ENCODE measurements around the gene QSOX1.

QSOX1 gene

DNA sequence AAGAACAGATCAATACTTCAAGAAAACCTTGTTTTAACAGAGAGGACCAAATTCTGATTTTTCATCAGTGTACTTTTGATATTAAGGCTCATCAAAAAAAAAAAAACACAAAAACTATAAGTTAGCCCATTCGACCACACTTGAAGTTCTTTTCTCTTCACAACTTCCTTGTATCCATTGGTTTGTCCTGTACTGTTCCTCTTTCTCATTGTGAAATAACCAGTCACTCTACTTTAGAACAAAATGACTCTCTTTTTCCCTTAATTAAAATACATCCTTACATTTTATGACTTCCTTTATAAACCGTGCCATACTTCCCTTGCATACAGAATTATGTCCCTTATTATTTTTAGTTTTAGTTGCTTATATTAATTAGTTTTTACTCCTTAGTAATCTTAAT is 8.4 kb downstream of the QSOX1 start:
- Histone ChIP-seq H3K36me3 (ENCODE audit: control insufficient read depth in 1 of 2, insufficient read depth in 2 of 2, low read length in 2 of 2) (peaks cover 0 to 1% of the 10 kb centered on the region in 2 donors), H3K4me1 (ENCODE audit: control insufficient read depth in 1 of 2, insufficient read depth in 2 of 2, low read length in 2 of 2) (peaks cover 0 to 12% of the 10 kb centered on the region in 2 donors), H3K27ac (ENCODE audit: low read length) (no peak overlapping the region), H3K27me3 (ENCODE audit: low read depth, low read length) (no peaks in the 10 kb centered on the region), H3K9me3 (ENCODE audit: control insufficient read depth in 1 of 2, low read length in 2 of 2) (no peaks in the 10 kb centered on the region), H3K4me3 (ENCODE audit: low read depth in 1 of 2, low read length in 2 of 2) (no peak overlapping the region)

DNA sequence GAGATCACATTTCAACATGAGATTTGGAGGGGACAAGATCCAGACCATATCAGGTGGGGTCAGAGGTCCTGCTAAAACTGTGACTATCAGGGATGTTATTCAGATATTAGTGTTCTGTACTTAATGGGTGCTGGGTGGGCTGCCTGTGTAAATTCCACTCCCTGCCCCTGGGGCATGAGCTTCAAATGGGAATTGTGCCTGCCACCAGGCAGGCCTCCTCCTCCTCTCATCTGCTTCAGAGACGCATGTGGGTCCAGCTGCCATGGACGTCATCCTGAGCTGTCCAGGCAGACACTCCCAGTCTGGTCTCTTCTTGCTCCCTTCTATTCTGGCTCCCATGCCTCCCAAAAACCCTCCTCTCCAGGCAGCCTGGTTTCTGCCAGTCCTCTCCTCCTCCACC is 10.4 kb downstream of the QSOX1 start:
- H3K9me3 ChIP-seq (ENCODE audit: control insufficient read depth in 1 of 2, low read length in 2 of 2), result no peaks in the 10 kb centered on the region
- H3K27ac ChIP-seq (ENCODE audit: low read length), result no peak overlapping the region
- H3K27me3 ChIP-seq (ENCODE audit: low read depth, low read length), result no peaks in the 10 kb centered on the region
- no peak overlapping the region for H3K4me3 ChIP-seq (ENCODE audit: low read depth in 1 of 2, low read length in 2 of 2)
- peaks cover 0 to 5% of the 10 kb centered on the region in 2 donors for H3K36me3 ChIP-seq (ENCODE audit: control insufficient read depth in 1 of 2, insufficient read depth in 2 of 2, low read length in 2 of 2)
- peaks cover 0 to 8% of the 10 kb centered on the region in 2 donors for H3K4me1 ChIP-seq (ENCODE audit: control insufficient read depth in 1 of 2, insufficient read depth in 2 of 2, low read length in 2 of 2)

DNA sequence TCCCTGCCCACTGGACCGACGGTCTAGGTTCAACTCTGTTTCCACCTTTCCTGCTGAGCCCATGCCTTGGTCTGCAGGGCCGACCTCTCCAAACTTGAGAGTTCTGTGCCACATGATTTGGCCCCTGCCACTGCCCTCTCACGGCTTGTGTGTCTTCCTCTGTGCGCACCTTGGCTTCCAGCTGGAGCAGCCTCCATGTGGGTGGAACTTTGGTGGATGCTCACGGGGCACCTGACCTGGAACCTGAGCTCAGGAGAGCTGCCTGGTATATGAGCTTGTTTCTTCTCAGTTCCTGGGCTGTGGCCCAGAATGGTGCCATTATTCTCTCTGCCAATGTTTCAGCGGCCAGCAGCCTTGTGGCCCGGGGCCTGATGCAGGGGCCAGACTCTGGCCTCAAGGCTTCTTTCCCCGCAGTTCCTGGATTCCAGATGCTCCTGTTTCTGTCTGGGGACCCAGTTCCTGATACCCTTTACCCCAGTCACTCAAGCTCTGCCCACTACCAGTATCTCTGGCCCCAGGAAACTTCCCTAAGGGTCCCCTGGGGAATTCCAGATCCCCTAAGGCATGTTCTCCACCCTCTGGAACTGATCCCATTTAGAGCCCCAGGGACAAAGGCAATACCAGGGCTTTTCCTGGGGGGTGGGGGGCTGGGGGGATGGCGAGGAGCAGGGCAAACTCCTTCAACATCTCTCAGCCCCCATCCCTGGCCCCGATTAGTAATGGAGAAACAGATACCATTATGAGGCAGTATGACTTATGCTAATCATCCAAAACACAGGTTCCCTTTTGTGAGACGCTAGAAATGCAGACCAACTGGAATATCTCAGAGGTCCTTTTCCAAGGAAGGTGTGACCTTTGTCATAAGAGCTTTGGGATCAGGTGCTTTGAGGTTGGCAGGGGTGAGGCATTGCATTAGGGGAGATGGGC is 11.1 kb downstream of the QSOX1 start:
- H3K36me3 ChIP-seq (ENCODE audit: control insufficient read depth in 1 of 2, insufficient read depth in 2 of 2, low read length in 2 of 2), result peaks cover 0 to 5% of the 10 kb centered on the region in 2 donors
- H3K27me3 ChIP-seq (ENCODE audit: low read depth, low read length), result no peaks in the 10 kb centered on the region
- no peak overlapping the region for H3K27ac ChIP-seq (ENCODE audit: low read length)
- peaks cover 0 to 8% of the 10 kb centered on the region in 2 donors for H3K4me1 ChIP-seq (ENCODE audit: control insufficient read depth in 1 of 2, insufficient read depth in 2 of 2, low read length in 2 of 2)
- H3K9me3 ChIP-seq (ENCODE audit: control insufficient read depth in 1 of 2, low read length in 2 of 2), result no peaks in the 10 kb centered on the region
- H3K4me3 ChIP-seq (ENCODE audit: low read depth in 1 of 2, low read length in 2 of 2), result no peak overlapping the region

DNA sequence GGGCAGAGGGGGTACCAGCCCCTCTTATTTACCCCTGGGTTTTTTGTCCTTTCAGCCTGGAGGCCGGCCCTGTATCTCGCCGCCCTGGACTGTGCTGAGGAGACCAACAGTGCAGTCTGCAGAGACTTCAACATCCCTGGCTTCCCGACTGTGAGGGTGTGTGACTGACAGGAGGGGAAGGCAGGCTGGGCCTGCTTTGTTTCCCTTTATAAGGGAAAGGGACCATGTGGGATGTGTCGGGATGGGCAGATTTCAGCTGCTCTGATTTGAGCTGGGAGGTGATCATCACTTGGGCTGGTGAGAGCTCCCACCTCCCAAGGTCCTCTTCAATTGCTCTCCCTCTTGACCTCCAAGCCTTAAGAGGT is 11.7 kb downstream of the QSOX1 start:
- Histone ChIP-seq H3K9me3 (ENCODE audit: control insufficient read depth in 1 of 2, low read length in 2 of 2) (no peaks in the 10 kb centered on the region), H3K36me3 (ENCODE audit: control insufficient read depth in 1 of 2, insufficient read depth in 2 of 2, low read length in 2 of 2) (peaks cover 0 to 5% of the 10 kb centered on the region in 2 donors), H3K27ac (ENCODE audit: low read length) (no peak overlapping the region), H3K4me1 (ENCODE audit: control insufficient read depth in 1 of 2, insufficient read depth in 2 of 2, low read length in 2 of 2) (peaks cover 0 to 8% of the 10 kb centered on the region in 2 donors), H3K27me3 (ENCODE audit: low read depth, low read length) (no peaks in the 10 kb centered on the region), H3K4me3 (ENCODE audit: low read depth in 1 of 2, low read length in 2 of 2) (no peak overlapping the region)

DNA sequence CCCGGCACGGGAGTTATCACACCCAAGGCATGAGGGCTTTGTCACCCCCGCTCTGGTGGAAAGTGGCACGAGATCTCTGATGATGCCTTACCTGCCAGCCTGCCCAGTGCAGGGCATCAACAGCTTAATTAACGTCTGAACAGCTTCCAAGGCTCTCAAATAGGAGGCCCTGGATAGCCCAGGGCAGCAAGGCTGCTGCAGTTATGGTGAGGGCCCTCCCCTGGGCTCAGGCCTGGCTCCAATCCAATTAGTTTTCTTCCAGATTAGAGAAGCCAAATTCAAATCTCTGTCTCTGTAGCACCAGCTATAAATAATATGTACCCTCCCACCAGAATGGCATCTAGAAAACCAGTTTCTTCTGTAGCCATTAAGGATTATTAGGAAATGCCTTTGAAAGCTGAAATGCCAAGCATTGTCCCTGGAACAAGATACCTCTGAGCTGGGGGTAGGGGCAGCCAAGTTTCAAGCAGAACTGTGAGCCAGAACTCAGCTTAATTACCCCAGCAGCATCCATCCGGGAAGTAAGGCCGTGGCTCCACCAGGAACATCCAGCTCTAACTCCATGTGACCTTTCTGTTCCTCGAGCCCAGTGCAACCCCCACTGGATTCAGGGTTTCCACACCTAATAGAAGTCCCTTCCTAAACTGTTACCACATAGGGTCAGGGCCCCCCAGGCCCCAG is 12.5 kb downstream of the QSOX1 start:
- Histone ChIP-seq H3K27ac (ENCODE audit: low read length) (peak overlapping the region; percentile 48), H3K36me3 (ENCODE audit: control insufficient read depth in 1 of 2, insufficient read depth in 2 of 2, low read length in 2 of 2) (peaks cover 0 to 5% of the 10 kb centered on the region in 2 donors), H3K9me3 (ENCODE audit: control insufficient read depth in 1 of 2, low read length in 2 of 2) (no peaks in the 10 kb centered on the region), H3K4me3 (ENCODE audit: low read depth in 1 of 2, low read length in 2 of 2) (no peak overlapping the region), H3K27me3 (ENCODE audit: low read depth, low read length) (no peaks in the 10 kb centered on the region), H3K4me1 (ENCODE audit: control insufficient read depth in 1 of 2, insufficient read depth in 2 of 2, low read length in 2 of 2) (peaks cover 0 to 8% of the 10 kb centered on the region in 2 donors)

DNA sequence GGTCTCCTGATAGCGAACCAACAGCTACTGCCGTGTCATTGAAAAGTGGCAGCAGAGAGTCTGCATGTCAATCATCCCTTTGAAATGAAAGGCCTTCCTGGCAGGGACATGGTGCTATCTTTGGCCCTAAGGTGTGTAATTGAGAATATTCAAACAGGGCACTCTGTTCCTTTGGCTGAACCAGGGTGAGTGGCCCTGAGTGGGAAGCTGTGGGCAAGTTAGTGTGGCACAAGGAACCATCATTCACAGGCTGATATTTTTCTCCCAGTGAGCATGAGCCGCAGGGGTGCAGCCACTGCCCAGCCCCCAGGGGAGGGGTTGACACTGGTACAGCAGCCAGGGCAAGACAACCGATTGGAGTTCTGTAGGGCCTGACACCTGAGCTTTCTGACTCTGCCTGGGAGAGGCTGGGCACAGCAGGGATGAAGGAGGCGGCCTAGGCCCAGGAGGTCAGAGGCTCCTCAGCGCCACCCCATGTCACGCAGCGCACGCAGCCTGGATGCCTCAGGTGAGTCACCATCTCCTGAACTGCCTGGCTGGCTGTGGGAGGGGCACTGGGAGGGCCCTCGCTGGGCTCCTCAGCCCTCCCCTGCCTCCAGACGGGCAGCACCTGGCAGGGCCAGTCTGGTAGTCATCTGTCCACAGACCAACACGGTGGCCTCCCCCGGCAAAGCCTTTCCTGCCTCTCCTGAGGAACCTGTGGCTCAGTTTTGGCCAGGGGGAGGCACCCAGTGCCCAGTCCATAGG is 13.2 kb downstream of the QSOX1 start:
- Histone ChIP-seq H3K36me3 (ENCODE audit: control insufficient read depth in 1 of 2, insufficient read depth in 2 of 2, low read length in 2 of 2) (peaks cover 0 to 5% of the 10 kb centered on the region in 2 donors), H3K27ac (ENCODE audit: low read length) (peak overlapping the region; percentile 73), H3K27me3 (ENCODE audit: low read depth, low read length) (no peaks in the 10 kb centered on the region), H3K9me3 (ENCODE audit: control insufficient read depth in 1 of 2, low read length in 2 of 2) (no peaks in the 10 kb centered on the region), H3K4me1 (ENCODE audit: control insufficient read depth in 1 of 2, insufficient read depth in 2 of 2, low read length in 2 of 2) (peaks cover 0 to 8% of the 10 kb centered on the region in 2 donors), H3K4me3 (ENCODE audit: low read depth in 1 of 2, low read length in 2 of 2) (no peak overlapping the region)

DNA sequence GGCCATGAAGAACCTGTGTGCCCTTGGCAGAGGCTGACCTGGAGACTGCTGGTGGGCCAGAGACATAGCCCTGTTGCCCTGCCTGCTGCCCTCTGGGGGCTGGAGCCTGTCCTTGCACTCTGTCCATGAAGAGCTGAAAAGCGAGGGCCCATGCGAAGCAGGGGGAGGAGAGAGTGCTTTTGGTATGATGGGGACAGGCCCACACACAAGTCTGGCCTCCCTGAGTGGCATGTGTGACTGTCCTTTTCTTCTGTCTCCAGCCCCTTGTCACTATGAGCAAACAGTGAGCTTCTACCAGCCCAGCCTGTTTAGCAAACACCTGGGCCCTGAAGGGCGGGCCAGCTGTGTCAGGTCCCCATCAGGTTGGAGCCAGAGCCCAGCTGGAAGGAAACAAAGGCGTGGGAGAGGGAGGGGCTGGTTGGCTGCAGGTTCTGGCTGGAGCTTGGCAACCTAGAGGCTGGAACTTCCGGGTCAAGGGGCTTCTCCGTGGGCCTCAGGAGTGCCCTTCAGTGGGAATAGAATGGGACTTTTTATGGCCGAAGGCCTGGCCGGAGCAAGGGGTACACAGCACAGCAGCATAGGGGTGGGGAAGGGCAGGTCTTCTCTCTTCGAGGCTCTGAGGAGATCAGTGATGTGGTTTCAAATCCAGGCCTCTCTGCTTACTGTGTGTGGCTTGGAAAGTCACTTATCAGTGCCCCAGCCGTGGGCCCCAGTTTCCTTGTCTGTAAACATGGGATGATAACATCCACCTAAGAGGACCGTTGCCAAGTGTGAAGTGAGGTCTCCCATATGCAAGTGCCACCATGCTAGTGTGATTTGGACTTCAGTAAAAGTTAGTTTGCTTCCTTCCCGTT is 14.3 kb downstream of the QSOX1 start:
- H3K27ac ChIP-seq (ENCODE audit: low read length), result peak overlapping the region; percentile 73
- peaks cover 0 to 15% of the 10 kb centered on the region in 2 donors for H3K4me1 ChIP-seq (ENCODE audit: control insufficient read depth in 1 of 2, insufficient read depth in 2 of 2, low read length in 2 of 2)
- H3K27me3 ChIP-seq (ENCODE audit: low read depth, low read length), result no peaks in the 10 kb centered on the region
- no peak overlapping the region for H3K4me3 ChIP-seq (ENCODE audit: low read depth in 1 of 2, low read length in 2 of 2)
- H3K9me3 ChIP-seq (ENCODE audit: control insufficient read depth in 1 of 2, low read length in 2 of 2), result no peaks in the 10 kb centered on the region
- H3K36me3 ChIP-seq (ENCODE audit: control insufficient read depth in 1 of 2, insufficient read depth in 2 of 2, low read length in 2 of 2), result peaks cover 0 to 5% of the 10 kb centered on the region in 2 donors

DNA sequence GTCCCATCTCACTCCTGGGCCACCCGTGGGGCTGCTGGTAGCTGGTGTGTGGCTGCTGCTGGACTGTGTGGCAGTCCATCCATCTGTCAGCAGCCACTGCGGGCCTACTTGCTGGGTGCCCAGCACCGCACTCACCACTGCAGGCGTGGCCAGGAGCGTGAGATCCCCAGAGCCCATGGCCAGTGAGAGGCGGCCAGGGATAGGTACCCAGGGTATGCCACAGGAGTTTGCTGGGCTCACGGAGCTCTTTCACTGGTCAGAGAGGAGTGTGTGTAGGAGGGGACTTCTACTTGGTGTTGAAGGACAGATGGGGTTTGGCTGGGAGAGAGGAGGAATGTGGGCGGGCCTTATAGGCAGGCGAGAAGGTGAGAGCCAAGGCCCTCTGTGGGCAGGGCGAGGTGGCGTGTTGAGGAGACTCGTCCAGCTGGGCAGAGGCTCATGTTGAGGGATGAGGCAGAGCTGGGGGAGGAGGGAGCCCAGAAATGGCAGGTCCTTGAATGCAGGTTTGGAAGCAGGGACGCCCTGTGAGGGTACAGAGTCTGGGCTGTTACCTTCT is 15.0 kb downstream of the QSOX1 start:
- Histone ChIP-seq H3K36me3 (ENCODE audit: control insufficient read depth in 1 of 2, insufficient read depth in 2 of 2, low read length in 2 of 2) (peaks cover 5% of the 10 kb centered on the region in 2 donors), H3K4me1 (ENCODE audit: control insufficient read depth in 1 of 2, insufficient read depth in 2 of 2, low read length in 2 of 2) (peaks cover 0 to 19% of the 10 kb centered on the region in 2 donors), H3K27ac (ENCODE audit: low read length) (no peak overlapping the region), H3K4me3 (ENCODE audit: low read depth in 1 of 2, low read length in 2 of 2) (no peak overlapping the region), H3K9me3 (ENCODE audit: control insufficient read depth in 1 of 2, low read length in 2 of 2) (no peaks in the 10 kb centered on the region), H3K27me3 (ENCODE audit: low read depth, low read length) (no peaks in the 10 kb centered on the region)

DNA sequence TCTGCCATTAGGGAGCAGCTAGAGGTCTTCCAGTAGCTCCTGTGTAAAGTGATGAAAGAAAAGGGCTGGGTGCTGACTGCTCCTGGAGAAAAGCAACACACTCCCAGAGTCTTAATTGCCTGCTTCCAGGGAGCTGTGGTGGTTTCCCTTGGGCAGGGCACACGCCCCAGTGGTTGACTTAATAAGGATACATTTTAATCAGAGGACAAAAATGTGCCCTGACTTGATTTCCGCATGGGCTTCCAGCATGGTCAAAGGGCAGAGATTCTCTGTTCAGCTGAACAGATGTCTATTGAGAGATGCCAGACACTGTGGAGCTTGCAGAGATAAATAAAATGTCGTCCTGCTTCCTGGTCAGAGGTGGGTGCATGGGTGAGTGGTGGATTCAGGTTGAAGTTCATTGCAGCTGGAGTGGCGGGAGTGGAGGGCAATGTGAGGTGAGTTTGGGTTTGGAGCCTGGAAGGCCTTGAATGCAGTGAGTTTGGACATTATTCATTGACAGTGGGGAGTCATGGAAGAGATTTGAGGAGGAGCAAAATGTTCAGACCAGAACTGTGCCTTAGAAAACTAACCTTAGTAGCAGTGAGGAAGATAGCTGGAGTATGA is 16.0 kb downstream of the QSOX1 start:
- Histone ChIP-seq H3K36me3 (ENCODE audit: control insufficient read depth in 1 of 2, insufficient read depth in 2 of 2, low read length in 2 of 2) (peaks cover 5% of the 10 kb centered on the region in 2 donors), H3K9me3 (ENCODE audit: control insufficient read depth in 1 of 2, low read length in 2 of 2) (no peaks in the 10 kb centered on the region), H3K27me3 (ENCODE audit: low read depth, low read length) (no peaks in the 10 kb centered on the region), H3K4me3 (ENCODE audit: low read depth in 1 of 2, low read length in 2 of 2) (no peak overlapping the region), H3K4me1 (ENCODE audit: control insufficient read depth in 1 of 2, insufficient read depth in 2 of 2, low read length in 2 of 2) (peaks cover 0 to 19% of the 10 kb centered on the region in 2 donors), H3K27ac (ENCODE audit: low read length) (no peak overlapping the region)

DNA sequence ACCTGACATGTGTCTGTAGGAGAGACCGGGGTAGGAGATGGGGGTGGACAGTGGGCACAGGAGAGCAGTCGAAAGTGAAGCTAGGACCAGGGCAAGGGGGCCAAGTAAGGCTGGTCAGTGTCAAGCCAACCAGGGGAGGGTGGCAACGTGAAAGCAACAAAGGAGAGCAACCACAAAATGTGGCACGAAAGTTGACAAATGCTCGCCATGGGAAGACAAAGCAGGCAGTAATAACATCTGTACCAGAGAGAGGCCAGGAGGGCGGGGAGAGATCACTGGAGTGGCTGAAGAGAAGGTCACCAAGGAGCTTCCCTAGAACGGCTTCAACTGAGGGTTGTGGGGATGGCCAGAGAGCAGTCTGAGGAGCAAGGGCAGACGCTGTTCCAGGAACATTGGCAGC is 17.0 kb downstream of the QSOX1 start:
- Histone ChIP-seq H3K4me3 (ENCODE audit: low read depth in 1 of 2, low read length in 2 of 2) (no peak overlapping the region), H3K9me3 (ENCODE audit: control insufficient read depth in 1 of 2, low read length in 2 of 2) (no peaks in the 10 kb centered on the region), H3K27ac (ENCODE audit: low read length) (no peak overlapping the region), H3K36me3 (ENCODE audit: control insufficient read depth in 1 of 2, insufficient read depth in 2 of 2, low read length in 2 of 2) (peaks cover 5% of the 10 kb centered on the region in 2 donors), H3K27me3 (ENCODE audit: low read depth, low read length) (no peaks in the 10 kb centered on the region), H3K4me1 (ENCODE audit: control insufficient read depth in 1 of 2, insufficient read depth in 2 of 2, low read length in 2 of 2) (peaks cover 0 to 18% of the 10 kb centered on the region in 2 donors)
